Stimulated activated CD8-positive, alpha-beta memory T cell treated with anti-CD3 and anti-CD28 coated beads, Interleukin-12 subunit alpha, Interleukin-12 subunit beta, amount 100 ng/mL, for 4 hours (primary cell): Measurements from ENCODE around the gene PRKCB.

Source experiments
- DNase-seq: peaks from one replicate; pipeline ENCODE4 v3.0.0-alpha.2; 2020; ENCODE audit warnings: low read depth

PRKCB gene

DNA sequence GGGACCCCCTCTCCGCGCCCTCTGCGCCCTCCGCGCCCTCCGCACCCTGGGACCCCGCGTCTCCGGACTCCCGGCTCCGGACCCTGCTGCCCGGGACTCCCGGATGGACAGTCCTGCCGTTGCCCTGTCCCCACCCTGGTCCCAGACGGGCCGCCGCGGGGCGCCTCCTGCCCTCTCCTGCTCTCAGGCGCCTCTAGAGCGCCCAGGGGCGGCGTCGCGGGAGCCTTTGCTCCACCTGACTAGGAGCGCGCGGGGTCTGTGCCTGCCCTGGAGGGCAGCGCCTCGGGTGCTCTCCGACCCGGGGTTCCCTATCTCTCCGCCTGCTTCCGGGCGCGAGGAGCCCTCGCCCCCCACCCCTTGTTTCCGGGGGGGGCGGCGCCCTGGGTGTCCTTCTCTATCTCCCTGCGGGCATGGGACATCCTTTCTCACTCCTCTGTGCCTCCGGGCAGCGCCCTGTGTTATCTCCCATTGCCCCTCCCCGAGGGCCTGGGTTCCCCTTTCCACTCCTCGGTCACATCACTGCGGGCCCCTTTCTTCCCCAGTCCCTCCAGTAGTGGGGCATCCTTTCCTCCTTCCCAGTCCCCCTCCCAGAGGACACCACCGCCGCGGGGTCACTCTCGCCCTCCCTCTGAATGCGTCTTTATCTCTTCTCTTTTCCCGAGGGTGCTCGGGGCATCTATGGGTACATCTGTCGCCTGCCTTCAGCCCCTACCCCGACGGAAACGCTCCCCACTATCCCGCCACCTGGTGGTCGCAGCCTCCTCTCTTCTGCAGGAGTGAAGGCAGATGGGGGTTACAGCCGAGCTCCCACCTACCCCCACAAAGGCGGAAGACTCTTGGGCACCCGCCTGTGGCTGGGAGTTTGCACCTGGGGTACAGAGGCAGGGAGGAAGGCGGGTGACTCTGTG, 875 bp downstream of the PRKCB start:
- peak; percentile 39 for DNase-seq

DNA sequence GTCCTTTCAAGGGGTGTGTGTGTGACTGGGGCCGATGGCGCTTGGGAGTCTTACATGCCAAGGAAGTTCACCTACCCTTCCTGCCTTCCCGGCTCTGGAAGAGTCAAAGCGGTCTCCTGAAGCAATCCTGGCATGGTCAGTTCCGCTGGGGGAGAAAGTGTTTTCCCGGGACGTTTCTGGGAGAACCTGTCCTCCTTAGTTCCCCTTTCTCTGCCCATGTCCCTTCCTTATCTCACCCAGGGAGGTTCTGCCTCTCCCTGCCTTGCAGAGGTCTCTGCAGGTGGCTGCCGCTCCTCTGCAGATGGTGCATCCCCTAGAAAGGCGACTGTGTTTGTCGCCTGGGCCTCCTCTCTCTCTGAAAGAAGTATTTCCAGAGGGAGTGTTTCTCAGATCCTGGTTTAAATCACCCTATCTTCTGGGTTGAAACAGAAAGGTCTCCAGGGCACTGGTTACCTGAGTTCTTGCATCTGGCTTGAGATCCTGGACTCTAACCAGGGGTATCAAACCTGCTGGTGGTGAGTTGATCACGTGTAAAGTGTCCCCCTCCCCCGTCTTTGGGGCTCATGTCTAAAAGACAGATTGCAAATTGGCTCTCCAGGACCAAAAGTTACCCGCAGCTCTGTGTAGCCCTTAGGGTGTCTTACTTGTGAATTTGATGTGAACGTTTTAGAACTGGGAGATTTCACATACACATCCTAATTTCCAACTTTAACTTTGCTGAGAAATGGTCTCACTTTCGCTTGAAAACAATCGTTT, 1.9 kb downstream of the PRKCB start:
- DNase-seq, result no peak

- no peak for DNase-seq
Measured at GRCh38 chr16:23838485-23839142, 2.8 kb downstream of the PRKCB start.

DNA sequence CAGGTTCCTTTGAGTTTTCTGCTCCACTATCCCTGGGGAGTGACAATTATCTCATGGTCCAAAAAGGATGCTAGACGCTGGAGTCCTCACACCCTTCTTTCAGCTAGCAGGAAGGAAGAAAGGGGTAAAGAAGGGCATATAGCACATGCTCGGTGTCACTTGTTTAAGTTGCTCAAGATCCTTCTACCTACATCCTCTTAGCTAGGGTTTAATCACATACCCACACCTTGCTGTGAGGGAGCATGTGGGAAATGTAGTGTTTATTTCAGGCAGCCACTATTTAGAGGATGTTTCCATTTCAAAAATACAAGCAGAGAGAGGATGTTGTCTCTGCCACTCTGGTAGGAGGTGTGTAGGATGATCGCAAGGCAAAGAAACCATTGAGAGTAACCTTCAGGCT, 4.5 kb downstream of the PRKCB start:
- DNase-seq, result no peak

GRCh38 chr16:23842137-23842600, 6.4 kb downstream of the PRKCB start:
- no peak for DNase-seq

DNA sequence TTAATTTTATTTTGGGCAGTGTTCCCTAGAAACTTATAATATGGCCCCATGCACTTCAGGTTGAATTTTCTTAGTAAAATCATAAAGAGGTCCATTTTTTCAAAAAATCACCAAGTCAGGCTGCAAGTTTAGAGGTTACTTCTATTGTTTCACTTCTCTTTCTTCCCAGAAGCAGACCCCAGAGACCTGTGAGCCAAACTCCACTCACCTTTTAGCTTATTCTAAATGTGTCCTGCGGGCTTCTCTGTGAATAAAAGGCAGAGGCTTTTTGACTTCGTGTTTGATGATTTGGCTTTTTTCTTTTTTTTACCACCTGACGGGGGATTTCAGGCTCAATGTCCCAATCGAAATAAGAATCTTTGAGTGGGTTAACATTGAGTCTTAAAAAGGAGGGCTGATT, 7.4 kb downstream of the PRKCB start:
- DNase-seq, result no peak

- DNase-seq, result no peak
Measured at GRCh38 chr16:23847251-23847650, 11.5 kb downstream of the PRKCB start.

DNA sequence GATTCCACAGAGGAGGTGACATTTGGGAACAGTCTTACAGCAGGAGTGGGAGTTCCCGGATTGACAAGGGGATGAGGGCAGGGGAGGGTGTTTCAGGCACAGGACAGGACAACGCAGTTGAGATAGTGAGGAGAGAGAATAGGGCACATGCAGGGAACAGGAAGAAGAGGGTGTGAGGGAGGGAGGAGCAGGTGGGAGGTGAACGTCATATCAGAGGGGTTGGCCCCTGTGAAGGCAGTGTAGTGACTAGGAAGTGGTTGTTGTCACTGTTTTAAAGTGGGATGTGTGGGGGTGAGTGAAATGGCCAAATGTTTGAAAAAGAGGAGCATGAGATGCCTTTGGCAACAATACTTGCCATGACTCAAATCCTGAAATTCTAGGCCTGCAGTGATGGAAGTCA, 12.2 kb downstream of the PRKCB start:
- peak; percentile 45 for DNase-seq

- DNase-seq, result no peak
Measured at GRCh38 chr16:23848958-23849357, 13.2 kb downstream of the PRKCB start.

GRCh38 chr16:23852794-23853562, 17.2 kb downstream of the PRKCB start:
- DNase-seq, result no peak

DNA sequence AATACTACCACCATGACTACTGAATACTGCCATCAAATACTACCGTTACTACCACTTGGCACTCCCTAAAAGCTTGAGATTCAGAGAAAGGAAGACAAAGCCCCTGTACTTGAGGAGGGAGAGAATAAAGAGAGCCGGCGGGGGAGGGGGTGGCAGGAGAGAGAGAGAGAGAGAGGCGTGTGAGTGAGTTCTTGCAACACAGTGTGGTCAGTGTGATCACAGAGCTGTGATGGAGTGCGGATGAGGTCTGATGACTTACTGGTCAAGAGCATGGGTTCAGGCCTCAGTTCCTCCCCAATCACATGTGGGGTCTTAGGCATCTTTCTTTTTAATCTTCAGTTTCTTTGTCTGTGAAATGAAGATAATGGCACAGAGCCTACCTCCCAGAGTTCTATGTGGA, 19.2 kb downstream of the PRKCB start:
- no peak for DNase-seq

GRCh38 chr16:23856251-23856709, 20.5 kb downstream of the PRKCB start:
- DNase-seq, result no peak

- DNase-seq, result no peak
Measured at GRCh38 chr16:23857256-23857880, 21.6 kb downstream of the PRKCB start.

- DNase-seq, result no peak
Measured at GRCh38 chr16:23857881-23858269, 22.1 kb downstream of the PRKCB start.

DNA sequence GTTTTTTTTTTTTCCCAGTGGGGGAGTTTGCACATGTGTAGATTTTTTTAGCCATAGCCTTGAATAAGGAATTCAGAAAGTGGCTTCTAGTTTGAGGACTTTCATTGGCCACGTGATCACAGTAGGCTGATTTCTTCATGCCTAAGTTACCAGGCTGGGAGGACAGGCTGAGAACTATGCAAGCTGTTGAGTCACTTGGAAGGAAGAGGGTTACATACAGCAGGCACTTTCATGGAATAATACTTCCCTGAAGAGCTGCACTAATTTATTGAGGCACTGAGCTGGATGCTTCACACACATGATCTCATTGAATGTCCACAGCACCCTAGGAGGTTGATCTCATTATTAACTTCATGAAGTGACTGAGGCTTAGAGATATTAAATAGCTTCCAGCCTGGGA, 22.8 kb downstream of the PRKCB start:
- DNase-seq, result no peak

- DNase-seq, result no peak
Measured at GRCh38 chr16:23859713-23860269, 24.0 kb downstream of the PRKCB start.

GRCh38 chr16:23861874-23862273, 26.1 kb downstream of the PRKCB start:
- DNase-seq, result no peak

- DNase-seq, result no peak
Measured at GRCh38 chr16:23862556-23862955, 26.8 kb downstream of the PRKCB start.

GRCh38 chr16:23863511-23864422, 28.0 kb downstream of the PRKCB start:
- no peak for DNase-seq

DNA sequence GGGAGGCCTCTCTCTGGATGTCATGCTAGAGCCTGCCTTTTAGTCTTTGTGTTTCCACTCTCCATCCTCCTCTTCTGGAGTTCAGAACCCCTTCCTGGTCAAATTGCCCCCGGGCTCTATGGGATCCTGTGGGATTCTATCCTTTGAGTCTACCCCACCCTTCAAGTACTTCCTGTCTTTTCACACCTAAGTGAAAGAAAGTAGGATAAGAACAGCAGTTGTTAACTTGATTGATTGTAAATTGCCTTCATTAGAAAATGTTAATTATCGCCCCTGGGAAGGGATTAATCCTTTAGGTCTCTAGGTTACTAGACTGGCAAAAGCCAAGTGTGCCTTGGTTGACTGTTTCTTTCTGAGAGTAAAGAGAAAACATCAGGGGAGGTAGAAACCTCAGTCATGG, 30.1 kb downstream of the PRKCB start:
- DNase-seq, result no peak
